HG03432 (cell line): ENCODE results near the gene NVL.
"Not testable (repeated sequence)": the region's sequence is repeated elsewhere in the genome, so short reads cannot be mapped to it uniquely, and the experiment has no call there.

ENCODE experiments used
- ATAC-seq: cut with Tn5 transposase; IDR thresholded peaks from one replicate; pipeline ENCODE4 v1.9.1; 2021; ENCODE audit warnings: mild to moderate bottlenecking, moderate library complexity; ENCODE audit not compliant: unreplicated experiment

Gene NVL

GRCh38 chr1:224338150-224338838, 8.3 kb upstream of the NVL start:
- no peak for ATAC-seq

- no peak for ATAC-seq
Observed at GRCh38 chr1:224333939-224334786, 4.2 kb upstream of the NVL start.

GRCh38 chr1:224333309-224333926, 3.4 kb upstream of the NVL start:
- ATAC-seq, result peak; percentile 48

DNA sequence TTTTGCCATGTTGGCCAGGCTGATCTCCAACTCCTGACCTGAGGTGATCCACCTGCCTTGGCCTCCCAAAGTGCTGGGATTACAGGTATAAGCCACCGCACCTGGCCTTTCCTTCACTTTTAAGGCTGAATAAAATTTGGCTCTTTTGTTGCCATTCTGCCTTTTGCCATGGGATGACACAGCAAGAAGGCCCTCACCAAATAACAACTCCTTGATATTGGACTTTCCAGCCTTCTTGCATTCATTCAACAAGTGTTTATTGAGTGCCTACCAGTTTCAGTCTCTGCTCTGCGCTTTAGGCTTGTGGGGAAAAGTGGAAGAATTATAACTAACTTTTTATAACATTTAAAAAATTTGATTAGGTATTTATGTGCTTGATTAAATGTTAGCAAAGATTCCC, 1.9 kb upstream of the NVL start:
- no peak for ATAC-seq

DNA sequence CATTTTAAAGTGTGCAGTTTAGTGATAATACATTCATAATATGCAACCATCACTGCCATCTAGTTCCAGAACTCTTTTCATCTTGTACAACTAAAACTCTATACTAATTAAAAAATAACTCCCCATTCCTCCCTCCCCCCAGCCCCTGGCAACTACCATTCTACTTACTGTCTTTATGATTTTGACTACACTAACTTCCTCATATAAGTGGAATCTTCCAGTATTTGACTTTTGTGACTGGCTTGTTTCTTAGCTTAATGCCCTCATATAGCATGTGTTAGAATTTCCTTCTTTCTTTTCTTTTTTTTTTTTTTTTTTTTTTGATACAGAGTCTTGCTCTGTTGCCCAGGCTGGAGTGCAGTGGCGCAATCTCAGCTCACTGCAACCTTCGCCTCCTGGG, 1.4 kb upstream of the NVL start:
- ATAC-seq, result no peak

DNA sequence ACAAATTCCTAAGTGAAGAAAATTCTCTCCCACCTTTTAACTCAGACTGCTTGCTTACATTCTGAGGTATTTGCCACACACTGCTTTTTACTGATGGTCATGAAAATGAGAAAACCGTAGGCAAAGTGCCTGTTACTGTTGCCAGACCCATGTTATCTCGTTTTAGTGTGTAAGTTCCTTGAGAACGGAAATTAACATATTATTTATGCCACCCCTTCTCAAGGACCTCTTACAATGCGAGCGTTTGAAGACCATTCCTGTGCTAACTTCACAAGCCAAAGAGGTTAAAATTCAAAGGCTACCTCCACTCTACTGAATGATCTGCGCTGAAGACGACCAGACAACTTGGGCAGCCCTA, 509 bp downstream of the NVL start:
- no peak for ATAC-seq

GRCh38 chr1:224328644-224329043, 1.3 kb downstream of the NVL start:
- no peak for ATAC-seq

DNA sequence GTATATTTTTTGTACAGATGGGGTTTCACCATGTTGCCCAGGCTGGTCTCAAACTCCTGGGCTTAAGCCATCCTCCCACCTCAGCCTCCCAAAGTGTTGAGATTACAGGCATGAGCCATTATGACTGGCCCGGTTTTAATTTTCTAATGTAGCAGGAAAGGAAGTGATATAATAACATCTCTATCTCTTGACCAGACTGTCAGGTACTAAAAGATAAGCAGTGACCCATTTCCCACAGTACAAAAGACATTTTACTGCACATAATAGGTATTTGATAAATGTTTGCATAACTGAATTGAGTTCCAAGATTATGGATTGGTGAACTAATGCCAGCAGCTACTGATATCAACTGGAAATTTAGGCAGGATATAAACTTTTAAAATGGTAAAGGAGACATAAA, 4.0 kb downstream of the NVL start:
- ATAC-seq, result no peak

- ATAC-seq, result no peak
Observed at GRCh38 chr1:224321706-224322105, 8.3 kb downstream of the NVL start.

DNA sequence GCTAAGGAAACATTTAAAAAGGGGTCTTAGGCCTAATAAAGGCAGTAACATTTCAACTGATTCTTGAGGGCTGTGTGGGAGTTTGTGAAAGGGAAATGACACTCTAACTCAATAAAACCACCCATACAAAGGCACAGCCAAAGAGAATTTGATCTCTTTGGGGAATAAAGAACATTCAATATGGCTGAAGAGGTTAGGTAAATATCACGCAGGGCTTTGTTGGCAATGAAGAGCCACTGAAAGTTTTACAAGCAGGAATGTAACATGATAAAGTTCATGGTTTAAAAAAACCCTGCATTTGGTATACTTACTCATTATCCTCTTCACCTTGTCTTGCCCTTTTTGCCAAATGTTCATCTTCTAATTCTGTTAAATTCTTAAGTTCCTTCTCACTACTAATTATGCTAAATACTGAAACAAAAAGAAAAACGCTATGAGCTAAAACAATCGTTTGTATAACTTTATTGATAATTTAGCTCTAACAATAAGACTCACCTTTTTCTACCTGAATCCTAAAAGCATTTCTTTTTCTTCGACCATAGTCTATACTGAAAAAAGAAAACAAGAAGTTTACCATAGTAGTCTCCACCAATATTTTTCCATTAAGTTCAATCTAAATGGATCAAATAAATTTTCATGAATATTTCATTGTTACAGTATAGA, 12.5 kb downstream of the NVL start:
- no peak for ATAC-seq

- ATAC-seq, result no peak
Observed at GRCh38 chr1:224312025-224312424, 17.9 kb downstream of the NVL start.

GRCh38 chr1:224311503-224311902, 18.5 kb downstream of the NVL start:
- not testable (repeated sequence) for ATAC-seq

DNA sequence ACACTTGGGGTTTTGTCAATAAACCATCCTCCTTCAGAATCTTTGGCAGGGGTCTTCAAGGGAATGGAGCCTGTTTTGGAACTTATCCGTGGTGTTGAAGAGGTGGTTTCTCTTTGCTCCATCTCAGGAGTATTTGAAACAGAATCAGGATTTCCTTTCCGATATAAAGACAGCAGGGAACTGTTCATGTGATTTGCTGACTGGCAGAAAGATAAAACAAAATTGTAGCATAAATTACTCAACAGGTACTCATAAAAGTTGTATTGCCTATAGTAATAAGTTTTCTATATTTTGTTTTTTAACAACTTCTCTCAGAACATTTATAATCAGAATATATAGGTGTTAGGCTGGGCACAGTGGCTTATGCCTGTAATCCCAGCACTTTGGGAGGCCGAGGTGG, 21.9 kb downstream of the NVL start:
- no peak for ATAC-seq

- ATAC-seq, result no peak
Observed at GRCh38 chr1:224304767-224305166, 25.2 kb downstream of the NVL start.

GRCh38 chr1:224302947-224303346, 27.0 kb downstream of the NVL start:
- ATAC-seq, result no peak

- no peak for ATAC-seq
Observed at GRCh38 chr1:224301391-224301790, 28.6 kb downstream of the NVL start.

DNA sequence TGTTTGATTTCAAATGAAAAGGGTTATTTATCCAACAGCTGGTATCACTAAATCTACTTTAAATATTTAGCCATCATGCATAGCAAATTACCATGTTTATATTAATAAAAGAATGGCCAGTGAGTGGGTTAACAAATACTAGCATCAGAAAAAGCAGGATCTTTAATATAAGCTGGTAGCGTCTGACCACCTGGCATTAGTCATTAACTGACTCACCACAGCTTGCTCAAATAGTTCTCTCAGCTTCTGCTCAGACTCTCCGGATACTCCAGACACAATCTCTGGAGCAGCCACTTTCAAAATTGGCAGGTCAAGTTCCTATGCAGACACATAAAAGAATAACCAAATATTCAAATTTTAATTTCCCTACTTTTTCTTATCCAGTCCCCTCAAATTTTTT, 29.6 kb downstream of the NVL start:
- ATAC-seq, result no peak

- no peak for ATAC-seq
Observed at GRCh38 chr1:224298346-224299330, 31.3 kb downstream of the NVL start.

GRCh38 chr1:224294775-224295174, 35.2 kb downstream of the NVL start:
- no peak for ATAC-seq

- no peak for ATAC-seq
Observed at GRCh38 chr1:224292419-224292818, 37.6 kb downstream of the NVL start.
